Measurements from ENCODE around the gene MYRFL.

The MYRFL gene

GRCh38 chr12:69918287-69918686 is 93.3 kb downstream of the MYRFL start:
- DNase-seq: no peak
- TF ChIP-seq POLR2A (IDR thresholded peaks at IDR 0.05; ENCODE audit: low read length) (no peak), GATA1 (IDR thresholded peaks at IDR 0.05; ENCODE audit: low read depth, low read length) (no peak)

- TF ChIP-seq POLR2A (IDR thresholded peaks at IDR 0.05; ENCODE audit: low read length) (no peak), GATA1 (IDR thresholded peaks at IDR 0.05; ENCODE audit: low read depth, low read length) (no peak)
Measured at GRCh38 chr12:69919495-69919894, 94.5 kb downstream of the MYRFL start.

DNA sequence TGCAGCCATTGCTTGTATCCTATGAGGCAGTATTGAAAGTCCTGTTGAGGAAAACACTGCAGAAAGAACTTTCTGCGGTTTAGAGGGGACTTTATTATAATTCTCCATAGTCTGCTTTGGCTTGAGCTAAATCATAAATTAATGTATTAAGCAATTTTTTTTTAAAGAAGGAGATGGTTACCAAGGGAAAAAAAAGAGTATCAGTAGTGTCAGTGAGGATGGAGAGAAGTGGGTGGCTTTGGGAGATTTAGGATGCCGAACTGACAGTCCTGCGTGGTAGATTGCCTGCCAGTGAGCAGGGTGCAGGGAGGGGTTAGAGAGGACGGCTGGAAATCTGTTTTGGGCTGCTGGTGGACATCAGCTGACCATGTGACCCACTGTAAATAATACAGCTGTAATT is 96.8 kb downstream of the MYRFL start:
- no peak for TF ChIP-seq GATA1 (IDR thresholded peaks at IDR 0.05; ENCODE audit: low read depth, low read length)
- TF ChIP-seq POLR2A (IDR thresholded peaks at IDR 0.05; ENCODE audit: low read length): no peak
- DNase-seq: no peak

More at GRCh38 chr12:69919495-69919894, 94.5 kb downstream of the MYRFL start:
- DNase-seq: no peak

DNA sequence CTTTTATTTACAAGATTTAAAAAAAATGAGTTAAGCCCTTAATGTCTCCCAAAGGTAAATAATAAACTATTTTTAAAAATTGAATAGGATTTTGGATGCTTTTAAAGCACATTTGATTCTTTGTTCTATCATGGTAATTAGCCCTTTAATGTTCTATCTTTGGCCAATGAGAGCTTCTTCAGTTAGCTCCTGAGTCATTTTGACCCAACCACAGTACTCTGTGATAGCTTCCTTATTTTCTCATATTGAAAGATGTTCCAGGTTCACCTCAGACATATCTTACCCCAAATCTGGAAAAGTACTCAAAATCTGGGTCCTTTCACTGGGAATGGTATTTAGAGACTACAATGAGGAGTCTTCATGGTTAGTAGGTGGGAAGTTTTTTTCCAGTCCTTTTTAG is 98.0 kb downstream of the MYRFL start:
- TF ChIP-seq POLR2A (IDR thresholded peaks at IDR 0.05; ENCODE audit: low read length) (no peak), GATA1 (IDR thresholded peaks at IDR 0.05; ENCODE audit: low read depth, low read length) (no peak)
- DNase-seq: no peak

- DNase-seq: no peak
- TF ChIP-seq GATA1 (IDR thresholded peaks at IDR 0.05; ENCODE audit: low read depth, low read length) (no peak), POLR2A (IDR thresholded peaks at IDR 0.05; ENCODE audit: low read length) (no peak)
Measured at GRCh38 chr12:69925291-69925690, 100.3 kb downstream of the MYRFL start.

DNA sequence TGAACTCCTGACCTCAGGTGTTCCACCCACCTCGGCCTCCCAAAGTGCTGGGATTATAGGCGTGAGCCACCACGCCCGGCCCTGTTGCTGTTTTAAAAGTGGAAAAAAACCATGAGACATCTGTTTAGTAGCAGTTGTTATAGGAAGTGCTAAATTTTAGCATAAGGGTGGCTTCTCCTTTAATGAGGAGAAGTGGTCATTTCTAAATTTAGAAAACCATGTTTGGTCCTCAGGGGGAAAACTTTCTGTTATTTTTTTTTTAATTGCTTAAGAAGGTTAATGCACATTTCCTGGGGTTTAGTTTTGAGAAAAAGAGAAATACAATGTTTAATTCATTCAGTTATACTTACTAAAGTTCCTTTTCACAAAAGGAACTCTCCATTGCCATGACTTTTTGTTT is 102.1 kb downstream of the MYRFL start:
- no peak for DNase-seq
- no peak for TF ChIP-seq GATA1 (IDR thresholded peaks at IDR 0.05; ENCODE audit: low read depth, low read length)
- no peak for TF ChIP-seq POLR2A (IDR thresholded peaks at IDR 0.05; ENCODE audit: low read length)

DNA sequence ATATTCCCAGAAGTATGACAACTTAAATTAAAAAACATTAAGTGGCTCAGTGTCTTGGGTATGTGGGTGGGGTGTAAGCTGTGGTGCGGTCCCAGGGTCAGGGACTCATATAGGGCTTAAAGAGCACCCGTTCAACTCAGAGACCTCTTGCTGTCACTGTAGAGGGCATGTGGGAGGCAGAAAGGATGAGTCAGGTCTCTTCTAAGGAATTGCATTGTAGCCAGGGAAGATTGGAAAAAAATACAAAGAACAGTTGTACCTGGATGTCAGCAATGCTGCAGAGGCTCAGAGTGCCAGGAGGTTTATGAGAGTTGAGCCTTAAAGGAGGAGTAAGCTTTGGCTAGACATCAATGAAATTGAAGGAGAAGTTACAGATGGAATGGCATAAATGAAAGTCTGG is 104.1 kb downstream of the MYRFL start:
- no peak for DNase-seq

GRCh38 chr12:69929531-69929930 is 104.5 kb downstream of the MYRFL start:
- no peak for DNase-seq
- TF ChIP-seq GATA1 (IDR thresholded peaks at IDR 0.05; ENCODE audit: low read depth, low read length) (no peak), POLR2A (IDR thresholded peaks at IDR 0.05; ENCODE audit: low read length) (no peak)

More for the DNA sequence above, 104.1 kb downstream of the MYRFL start:
- TF ChIP-seq GATA1 (IDR thresholded peaks at IDR 0.05; ENCODE audit: low read depth, low read length) (no peak), POLR2A (IDR thresholded peaks at IDR 0.05; ENCODE audit: low read length) (no peak)

DNA sequence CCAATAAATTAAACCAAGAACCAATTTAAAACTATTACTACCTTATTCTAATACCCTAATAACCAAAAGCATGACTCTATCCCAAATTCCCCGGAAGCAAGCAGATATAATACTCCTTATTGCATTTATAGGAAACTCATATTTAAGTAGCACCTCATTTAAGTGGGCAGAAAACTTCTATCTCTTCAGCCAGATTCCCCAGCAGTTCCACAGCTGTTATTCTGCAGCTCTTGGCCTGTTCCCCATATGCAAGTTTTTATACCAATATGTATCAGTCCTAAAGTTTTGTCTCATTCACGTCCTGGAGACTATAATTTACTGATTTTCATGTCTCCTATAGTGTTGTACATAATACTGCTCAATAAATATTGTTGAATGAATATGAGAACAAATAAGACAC is 106.5 kb downstream of the MYRFL start:
- no peak for DNase-seq
- TF ChIP-seq POLR2A (IDR thresholded peaks at IDR 0.05; ENCODE audit: low read length) (no peak), GATA1 (IDR thresholded peaks at IDR 0.05; ENCODE audit: low read depth, low read length) (no peak)

DNA sequence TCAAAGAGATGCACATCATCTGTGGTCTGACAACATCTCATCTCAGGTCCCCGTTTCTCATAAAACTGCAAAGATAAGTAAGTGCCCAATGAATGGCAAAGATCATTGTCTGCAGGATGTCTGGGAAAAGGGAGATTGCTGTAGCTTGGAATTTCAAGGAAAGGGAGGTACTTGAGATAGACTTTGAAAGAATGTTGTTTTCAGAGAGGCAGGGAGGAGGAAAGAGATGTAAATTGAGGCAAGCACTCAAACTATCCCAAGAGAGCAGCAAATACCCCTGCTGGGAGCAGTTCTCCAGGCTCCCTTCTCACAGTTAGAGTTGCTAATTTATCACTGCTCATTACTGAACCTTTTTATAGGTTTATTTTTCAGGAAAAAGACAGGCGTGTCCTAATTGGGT is 107.1 kb downstream of the MYRFL start:
- DNase-seq: no peak

GRCh38 chr12:69932676-69933552 is 107.9 kb downstream of the MYRFL start:
- no peak for TF ChIP-seq POLR2A (IDR thresholded peaks at IDR 0.05; ENCODE audit: low read length)
- TF ChIP-seq GATA1 (IDR thresholded peaks at IDR 0.05; ENCODE audit: low read depth, low read length): no peak
- no peak for DNase-seq

More for the DNA sequence above, 107.1 kb downstream of the MYRFL start:
- no peak for TF ChIP-seq POLR2A (IDR thresholded peaks at IDR 0.05; ENCODE audit: low read length)
- TF ChIP-seq GATA1 (IDR thresholded peaks at IDR 0.05; ENCODE audit: low read depth, low read length): no peak

- TF ChIP-seq POLR2A (IDR thresholded peaks at IDR 0.05; ENCODE audit: low read length) (no peak), GATA1 (IDR thresholded peaks at IDR 0.05; ENCODE audit: low read depth, low read length) (no peak)
- DNase-seq: no peak
Measured at GRCh38 chr12:69934011-69934410, 109.0 kb downstream of the MYRFL start.

DNA sequence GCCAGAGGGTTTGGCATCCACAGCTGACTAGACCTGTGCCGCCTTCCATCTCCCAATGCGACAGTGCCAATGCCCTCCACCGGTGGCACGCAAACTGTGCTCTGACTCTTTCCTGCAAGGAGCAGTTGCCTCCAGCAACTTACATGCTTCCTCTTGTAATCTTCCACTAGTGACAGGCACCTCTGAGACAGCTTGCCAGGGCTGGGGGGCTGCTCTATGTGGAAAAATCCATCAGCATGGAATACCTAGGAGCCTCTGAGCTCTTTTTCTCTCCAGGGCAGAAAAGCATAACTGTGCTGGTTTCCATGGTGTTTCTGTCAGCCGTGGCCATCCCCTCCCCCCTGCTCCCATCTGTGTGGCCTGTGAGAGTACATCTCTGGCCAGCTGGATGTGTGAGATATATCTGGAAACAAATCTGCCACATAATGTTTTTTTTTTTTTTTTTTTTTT is 110.6 kb downstream of the MYRFL start:
- no peak for TF ChIP-seq POLR2A (IDR thresholded peaks at IDR 0.05; ENCODE audit: low read length)
- DNase-seq: no peak

- TF ChIP-seq POLR2A (IDR thresholded peaks at IDR 0.05; ENCODE audit: low read length) (no peak), GATA1 (IDR thresholded peaks at IDR 0.05; ENCODE audit: low read depth, low read length) (no peak)
- DNase-seq: no peak
Measured at GRCh38 chr12:69936214-69936731, 111.2 kb downstream of the MYRFL start.

DNA sequence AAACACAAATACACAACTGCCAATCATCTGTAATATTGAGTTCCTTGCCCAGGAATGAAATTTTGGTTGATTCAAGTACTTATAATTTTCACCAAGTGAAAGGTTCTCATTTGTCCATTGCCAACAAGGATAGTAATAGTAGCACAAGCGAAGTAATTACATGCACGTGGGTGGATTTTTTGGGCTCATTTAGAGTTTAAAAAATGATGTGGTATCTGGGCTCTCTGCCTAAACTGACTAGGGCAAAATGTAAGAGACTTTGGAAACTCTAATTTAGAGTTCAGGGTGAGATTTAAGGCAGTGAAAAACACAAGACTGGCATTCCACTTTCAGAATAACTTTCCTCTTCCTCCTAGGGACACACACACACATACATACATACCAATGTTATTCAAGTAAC is 111.7 kb downstream of the MYRFL start:
- DNase-seq: no peak
- TF ChIP-seq GATA1 (IDR thresholded peaks at IDR 0.05; ENCODE audit: low read depth, low read length) (no peak), POLR2A (IDR thresholded peaks at IDR 0.05; ENCODE audit: low read length) (no peak)
